GM10847 (cell line): Measurements from ENCODE around the gene SYCE3.

Experiments
- POLR2A ChIP-seq: IDR thresholded peaks from 2 replicates; pipeline ENCODE4 v1.6.1; 2011; ENCODE audit not compliant: insufficient read length; ENCODE audit errors: extremely low read depth

The SYCE3 gene

DNA sequence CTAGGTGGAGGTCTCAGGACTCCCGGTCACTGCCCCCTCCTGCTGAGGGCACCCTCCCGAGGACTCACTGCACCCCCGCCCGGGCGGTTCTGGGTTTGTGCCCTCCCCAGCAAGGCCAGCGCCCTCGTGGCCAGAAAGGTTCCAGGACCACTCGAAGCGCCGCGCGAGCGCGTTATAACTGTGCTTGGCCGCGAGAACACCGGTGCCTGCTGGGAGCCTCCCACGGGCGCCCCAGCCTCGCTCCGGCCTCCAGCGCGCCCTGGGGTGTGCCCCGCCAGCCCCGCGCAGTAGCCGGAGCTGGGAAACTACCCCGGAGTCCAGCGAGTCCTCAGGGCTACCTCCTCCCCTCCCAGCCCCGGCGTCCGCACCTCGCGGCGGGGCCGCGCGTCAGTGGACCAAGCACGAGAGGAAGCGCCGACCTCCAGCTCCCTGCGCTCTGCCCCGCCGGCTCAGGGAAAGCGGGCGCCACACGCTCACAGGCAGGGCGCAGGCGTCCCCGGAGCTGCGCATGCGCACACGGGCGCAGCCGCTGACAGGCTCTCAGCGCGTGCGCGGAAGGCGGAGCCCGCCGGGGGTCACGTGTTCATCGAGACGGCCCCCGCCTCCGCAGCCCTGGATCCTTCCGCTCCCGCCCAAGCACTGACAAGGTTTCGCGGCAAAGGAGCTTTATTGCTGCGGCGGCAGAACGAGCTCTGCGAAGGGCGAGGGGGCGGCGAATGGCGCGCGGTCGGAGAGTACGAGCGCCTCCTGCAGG is 37.4 kb downstream of the SYCE3 start, which contains the start of gene SCO2:
SCO2 (minus strand) TSS at position 495 of the 754 bp plus-strand sequence. CDS start 1,187 bp downstream, outside the sequence.
- peak; percentile 92 for TF ChIP-seq POLR2A

- no peak for TF ChIP-seq POLR2A
Measured at GRCh38 chr22:50524676-50525103, 38.0 kb downstream of the SYCE3 start.

DNA sequence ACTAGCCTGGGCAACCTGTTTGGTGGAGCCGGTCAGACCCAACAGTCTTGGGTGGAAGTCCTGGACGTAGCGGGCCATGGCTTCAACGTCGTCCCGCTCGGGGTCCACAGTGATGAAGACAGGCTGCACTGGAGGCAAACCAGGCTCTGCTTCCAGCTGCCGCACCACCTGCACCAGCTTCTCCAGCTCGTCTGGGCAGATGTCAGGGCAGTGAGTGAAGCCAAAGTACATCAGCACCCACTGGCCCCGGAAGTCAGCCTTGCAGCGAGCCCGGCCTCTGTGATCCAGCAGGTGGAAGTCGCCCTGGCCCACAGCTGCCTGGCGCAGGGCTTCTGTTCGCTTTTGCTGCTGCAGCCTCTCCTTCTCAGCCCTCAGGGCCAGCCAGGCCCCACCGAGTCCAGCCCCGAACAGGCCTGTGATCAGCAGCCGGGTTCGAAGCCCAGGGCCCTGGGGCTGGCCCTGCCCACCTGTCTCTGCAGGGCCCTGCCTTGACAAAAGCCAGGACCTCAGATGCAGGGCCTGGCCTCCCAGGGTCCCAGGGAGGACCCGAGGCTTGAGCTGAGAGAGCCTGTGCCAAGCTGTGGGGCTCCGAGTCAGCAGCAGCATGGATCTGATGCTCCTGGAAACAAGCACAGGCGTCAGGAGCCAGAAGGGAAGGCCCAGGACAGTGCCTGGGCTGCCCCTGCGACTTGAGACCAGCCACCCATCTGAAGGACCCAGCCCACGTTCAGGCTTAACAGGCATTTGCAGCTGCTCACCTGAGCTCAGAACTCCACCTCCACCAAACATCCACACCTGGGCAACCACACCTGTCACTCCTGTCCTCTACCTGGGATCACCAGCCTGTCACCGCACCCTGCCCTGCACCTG is 38.7 kb downstream of the SYCE3 start:
- no peak for TF ChIP-seq POLR2A

- TF ChIP-seq POLR2A, result no peak
Measured at GRCh38 chr22:50523458-50523805, 39.3 kb downstream of the SYCE3 start.

DNA sequence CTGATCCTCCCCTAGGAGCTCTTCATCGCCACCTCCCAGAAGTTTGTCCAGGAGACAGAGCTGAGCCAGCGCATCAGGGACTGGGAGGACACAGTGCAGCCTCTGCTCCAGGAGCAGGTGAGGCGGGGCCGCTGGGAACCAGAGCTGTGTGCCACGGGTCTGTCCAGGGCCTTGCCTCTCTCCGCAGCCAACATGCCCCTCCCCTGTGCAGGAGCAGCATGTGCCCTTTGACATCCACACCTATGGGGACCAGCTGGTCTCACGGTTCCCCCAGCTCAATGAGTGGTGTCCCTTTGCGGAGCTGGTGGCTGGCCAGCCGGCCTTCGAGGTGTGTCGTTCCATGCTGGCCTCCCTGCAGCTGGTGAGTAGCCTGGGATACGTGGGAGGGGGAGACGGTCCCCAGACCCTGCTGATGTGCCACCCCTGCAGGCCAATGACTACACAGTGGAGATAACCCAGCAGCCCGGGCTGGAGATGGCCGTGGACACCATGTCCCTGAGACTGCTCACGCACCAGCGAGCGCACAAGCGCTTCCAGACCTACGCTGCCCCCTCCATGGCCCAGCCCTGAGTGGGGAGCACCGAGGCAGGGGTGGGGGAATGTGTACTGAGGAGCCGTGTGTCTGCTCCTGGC is 39.8 kb downstream of the SYCE3 start:
- no peak for TF ChIP-seq POLR2A

DNA sequence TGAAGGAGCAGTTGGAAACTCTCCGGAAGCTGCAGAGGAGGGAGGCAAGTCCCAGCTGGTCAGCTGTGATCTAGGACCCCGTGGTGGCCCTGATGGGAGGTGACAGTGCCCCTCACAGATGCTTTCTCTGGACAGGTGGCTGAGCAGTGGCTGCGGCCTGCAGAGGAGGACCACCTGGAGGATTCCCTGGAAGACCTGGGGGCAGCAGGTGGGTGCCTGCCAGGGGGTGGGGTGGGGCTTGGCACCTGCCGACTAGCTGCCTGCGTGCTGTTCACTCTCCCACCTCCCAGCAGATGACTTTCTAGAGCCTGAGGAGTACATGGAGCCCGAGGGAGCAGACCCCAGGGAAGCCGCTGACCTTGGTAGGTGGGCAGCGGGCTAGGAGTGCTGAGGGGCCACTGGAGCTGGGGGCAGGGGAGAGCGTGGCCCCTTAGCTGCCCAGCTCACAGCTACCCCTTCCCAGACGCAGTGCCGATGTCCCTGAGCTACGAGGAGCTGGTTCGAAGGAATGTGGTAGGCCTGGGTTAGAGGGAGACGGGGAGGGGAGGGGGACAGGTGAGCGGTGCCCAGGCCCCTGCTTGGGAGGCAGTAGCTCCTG is 40.4 kb downstream of the SYCE3 start:
- no peak for TF ChIP-seq POLR2A

GRCh38 chr22:50521710-50522109 is 41.0 kb downstream of the SYCE3 start:
- no peak for TF ChIP-seq POLR2A

- TF ChIP-seq POLR2A, result no peak
Measured at GRCh38 chr22:50520826-50521453, 41.8 kb downstream of the SYCE3 start.

GRCh38 chr22:50519151-50519550 is 43.6 kb downstream of the SYCE3 start:
- no peak for TF ChIP-seq POLR2A

- no peak for TF ChIP-seq POLR2A
Measured at GRCh38 chr22:50518606-50519005, 44.1 kb downstream of the SYCE3 start.

DNA sequence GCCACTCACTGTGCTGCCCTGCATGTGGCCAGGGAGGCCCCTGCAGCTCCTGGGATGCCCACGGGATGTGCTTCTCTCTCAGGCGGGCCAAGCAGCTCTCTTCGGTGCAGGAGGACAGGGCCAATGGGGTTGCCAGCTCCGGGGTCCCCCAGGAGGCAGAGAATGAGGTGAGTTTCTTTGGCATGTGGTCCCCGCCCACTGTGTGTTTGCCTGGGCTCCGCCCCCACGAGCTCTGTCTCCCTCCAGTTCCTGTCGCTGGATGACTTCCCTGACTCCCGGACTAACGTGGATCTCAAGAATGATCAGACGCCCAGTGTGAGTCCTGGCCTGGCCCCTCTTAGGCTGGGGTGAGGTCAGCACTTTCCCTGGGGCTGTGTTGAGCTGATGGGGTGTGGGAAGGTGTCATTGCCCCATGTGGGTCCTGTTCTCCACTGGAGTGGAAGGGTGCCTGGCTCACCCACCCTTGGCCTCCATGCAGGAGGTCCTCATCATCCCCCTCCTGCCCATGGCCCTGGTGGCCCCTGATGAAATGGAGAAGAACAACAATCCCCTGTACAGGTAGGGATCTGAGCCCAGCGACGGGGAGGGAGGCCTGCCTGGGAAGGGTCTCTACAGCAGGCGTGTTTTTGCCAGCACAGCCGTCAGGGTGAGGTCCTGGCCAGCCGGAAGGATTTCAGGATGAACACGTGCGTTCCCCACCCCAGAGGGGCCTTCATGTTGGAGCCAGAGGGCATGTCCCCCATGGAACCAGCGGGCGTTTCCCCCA is 45.0 kb downstream of the SYCE3 start:
- no peak for TF ChIP-seq POLR2A

DNA sequence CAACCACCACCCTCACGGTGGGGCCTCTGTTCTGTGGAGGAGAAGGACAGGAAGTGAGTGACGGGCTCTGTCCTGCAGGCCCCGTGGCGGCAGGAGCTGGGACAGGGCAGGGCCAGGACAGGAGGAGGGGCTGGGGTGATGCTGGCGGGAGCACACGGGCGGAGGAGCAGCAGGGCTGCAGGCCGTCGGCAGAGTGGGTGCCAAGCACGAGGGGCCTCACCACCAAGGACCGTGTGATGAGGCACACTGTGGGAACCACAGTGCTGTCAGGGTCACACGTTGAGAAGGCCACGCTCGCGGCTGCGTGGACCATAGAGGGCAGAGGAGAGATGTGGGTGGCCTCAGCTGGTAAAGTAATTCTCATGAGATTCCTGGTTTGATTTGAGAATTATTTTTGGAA is 45.8 kb downstream of the SYCE3 start:
- TF ChIP-seq POLR2A, result no peak

- no peak for TF ChIP-seq POLR2A
Measured at GRCh38 chr22:50516068-50516467, 46.7 kb downstream of the SYCE3 start.

DNA sequence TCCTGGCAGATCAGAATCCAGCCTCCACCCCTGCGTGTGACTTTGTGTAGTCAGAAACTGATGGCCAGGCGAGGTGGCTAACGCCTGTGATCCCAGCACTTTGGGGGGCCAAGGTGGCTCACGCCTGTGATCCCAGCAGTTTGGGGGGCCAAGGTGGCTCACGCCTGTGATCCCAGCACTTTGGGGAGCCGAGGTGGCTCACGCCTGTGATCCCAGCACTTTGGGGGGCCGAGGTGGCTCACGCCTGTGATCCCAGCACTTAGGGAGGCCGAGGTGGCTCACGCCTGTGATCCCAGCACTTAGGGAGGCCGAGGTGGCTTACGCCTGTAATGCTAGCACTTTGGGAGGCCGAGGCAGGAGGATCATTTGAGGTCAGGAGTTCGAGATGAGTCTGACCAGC is 49.5 kb downstream of the SYCE3 start:
- TF ChIP-seq POLR2A, result no peak
